HG03571 (cell line): ENCODE data around the gene NAMPT.

ENCODE experiments used
- ATAC-seq: cut with Tn5 transposase; IDR thresholded peaks from one replicate; pipeline ENCODE4 v1.9.1; 2021; ENCODE audit not compliant: unreplicated experiment

Gene NAMPT

GRCh38 chr7:106276513-106276912 lies 8.3 kb downstream of the NAMPT start:
- no peak for ATAC-seq

- no peak for ATAC-seq
Measured at GRCh38 chr7:106273009-106273668, 11.6 kb downstream of the NAMPT start.

- no peak for ATAC-seq
Measured at GRCh38 chr7:106270122-106270977, 14.4 kb downstream of the NAMPT start.

GRCh38 chr7:106269254-106269961 lies 15.4 kb downstream of the NAMPT start:
- ATAC-seq, result no peak

- ATAC-seq, result no peak
Measured at GRCh38 chr7:106265133-106265532, 19.6 kb downstream of the NAMPT start.

- ATAC-seq, result no peak
Measured at GRCh38 chr7:106262221-106262881, 22.4 kb downstream of the NAMPT start.

- peak; percentile 47 for ATAC-seq
Measured at GRCh38 chr7:106260136-106260561, 24.6 kb downstream of the NAMPT start.

- no peak for ATAC-seq
Measured at GRCh38 chr7:106258789-106259188, 26.0 kb downstream of the NAMPT start.

GRCh38 chr7:106257752-106258151 lies 27.0 kb downstream of the NAMPT start:
- ATAC-seq, result no peak

- no peak for ATAC-seq
Measured at GRCh38 chr7:106256144-106256543, 28.6 kb downstream of the NAMPT start.

GRCh38 chr7:106255246-106255645 lies 29.5 kb downstream of the NAMPT start:
- no peak for ATAC-seq

- no peak for ATAC-seq
Measured at GRCh38 chr7:106254525-106255116, 30.2 kb downstream of the NAMPT start.

- no peak for ATAC-seq
Measured at GRCh38 chr7:106252568-106252967, 32.2 kb downstream of the NAMPT start.

- ATAC-seq, result no peak
Measured at GRCh38 chr7:106249488-106249887, 35.3 kb downstream of the NAMPT start.

- no peak for ATAC-seq
Measured at GRCh38 chr7:106248600-106248999, 36.2 kb downstream of the NAMPT start.

GRCh38 chr7:106247841-106248240 lies 36.9 kb downstream of the NAMPT start:
- no peak for ATAC-seq

GRCh38 chr7:106246902-106247711 lies 37.7 kb downstream of the NAMPT start:
- ATAC-seq, result no peak

- ATAC-seq, result no peak
Measured at GRCh38 chr7:106243893-106244292, 40.9 kb downstream of the NAMPT start.

- ATAC-seq, result no peak
Measured at GRCh38 chr7:106239406-106239805, 45.4 kb downstream of the NAMPT start.

GRCh38 chr7:106238830-106239229 lies 46.0 kb downstream of the NAMPT start:
- no peak for ATAC-seq
